Endodermal cell (in vitro differentiated cells): ENCODE results near the gene RIMBP2. TPM values are rescaled to one million over a fixed set of nuclear protein-coding genes. Genes with fewer than 3 reads are reported as not detected.
A peak's percentile ranks its signal among the peaks of the same experiment; 100 is the strongest.

Source experiments
- DNase-seq: peaks from one replicate; pipeline ENCODE4 v3.0.0-alpha.2; 2017
- H3K27ac ChIP-seq: 2 replicates; pipeline ENCODE4 v1.5.1; 2013; ENCODE audit warnings: mild to moderate bottlenecking, low read depth, low read length, moderate library complexity
- H3K27me3 ChIP-seq: 2 replicates; pipeline ENCODE4 v1.6.1; 2013; ENCODE audit warnings: mild to moderate bottlenecking, low read length, moderate library complexity; ENCODE audit not compliant: insufficient read depth, control insufficient read depth, poor library complexity, severe bottlenecking
- H3K36me3 ChIP-seq: 2 replicates; pipeline ENCODE4 v1.7.0; 2013; ENCODE audit warnings: mild to moderate bottlenecking, low read length, moderate library complexity; ENCODE audit not compliant: control insufficient read depth, insufficient read depth
- H3K4me1 ChIP-seq: one replicate; pipeline ENCODE4 v1.7.0; 2013; ENCODE audit warnings: low read length; ENCODE audit not compliant: control insufficient read depth, insufficient read depth
- H3K4me3 ChIP-seq: 2 replicates; pipeline ENCODE4 v1.5.1; 2013; ENCODE audit warnings: mild to moderate bottlenecking, low read length, moderate library complexity
- H3K9ac ChIP-seq: 2 replicates; pipeline ENCODE4 v1.6.1; 2013; ENCODE audit warnings: mild to moderate bottlenecking, low read length, moderate library complexity; ENCODE audit not compliant: poor library complexity, severe bottlenecking; ENCODE audit errors: extremely low read depth
- H3K9me3 ChIP-seq: 2 replicates; pipeline ENCODE4 v1.6.1; 2013; ENCODE audit warnings: mild to moderate bottlenecking, low read length, moderate library complexity; ENCODE audit not compliant: control insufficient read depth
- H3K27ac Mint-ChIP-seq: 2 replicates; pipeline ENCODE4 v1.8.0; 2020; ENCODE audit warnings: mixed read lengths
- H3K27me3 Mint-ChIP-seq: 2 replicates; pipeline ENCODE4 v1.8.0; 2021; ENCODE audit warnings: mild to moderate bottlenecking, mixed read lengths; ENCODE audit not compliant: insufficient read depth
- H3K36me3 Mint-ChIP-seq: 2 replicates; pipeline ENCODE4 v1.8.0; 2020; ENCODE audit warnings: low read depth, mixed read lengths
- H3K4me1 Mint-ChIP-seq: 2 replicates; pipeline ENCODE4 v1.8.0; 2020; ENCODE audit warnings: mixed read lengths
- H3K4me3 Mint-ChIP-seq: 2 replicates; pipeline ENCODE4 v1.8.0; 2020; ENCODE audit warnings: mild to moderate bottlenecking, moderate library complexity, mixed read lengths
- H3K9me3 Mint-ChIP-seq: 2 replicates; pipeline ENCODE4 v1.8.0; 2020; ENCODE audit warnings: mild to moderate bottlenecking, mixed read lengths
- CTCF ChIP-seq: fragments of 200-600 bp; sonication (generic); conservative IDR thresholded peaks from 2 replicates; pipeline ENCODE4 v1.5.0; 2021; ENCODE audit warnings: antibody characterized with exemption, mild to moderate bottlenecking
- WGBS, 2 experiments: methylation state at CpG; one replicate each; pipeline versions ENCODE4 v1.1.5 to v1.1.7; 2013; ENCODE audit warnings: missing lambda C conversion rate in 2 of 2, mixed read lengths in 1 of 2; ENCODE audit not compliant: insufficient coverage in 1 of 2, insufficient read length in 1 of 2; 5-methylcytosine and 5-hydroxymethylcytosine counted together
- total RNA-seq, 2 donors: library from RNA; stranded (reverse); fragmentation: NEBNext Ultra II Directional in 1 of 2; extraction: Animal tissue kit (Norgen Biotek cat#: 25700) in 1 of 2; gene quantifications; 2 replicates in 1 of 2; 3 replicates in 1 of 2; pipeline ENCODE4 v1.2.1, GENCODE V29; 2021

Gene RIMBP2
- total RNA-seq, 2 donors from 2014 or later, result 0.13 to 3.4 TPM

- peak overlapping the region; percentile 73 for H3K4me3 Mint-ChIP-seq
- peaks cover 5% of the 10 kb centered on the region for H3K9me3 ChIP-seq
- peaks cover 2% of the 10 kb centered on the region for H3K4me1 ChIP-seq
- H3K27ac Mint-ChIP-seq, result no peak overlapping the region
- WGBS, 2 experiments, result 13 to 21% methylated on average over 6 to 20 of the region's 20 CpGs
- H3K27ac ChIP-seq, result no peak overlapping the region
- DNase-seq, result peak; percentile 71
- H3K27me3 ChIP-seq, result peaks cover 59% of the 10 kb centered on the region
- peaks cover 2% of the 10 kb centered on the region for H3K4me1 Mint-ChIP-seq
- H3K9ac ChIP-seq, result no peak overlapping the region
- no peaks in the 10 kb centered on the region for H3K9me3 Mint-ChIP-seq
- no peaks in the 10 kb centered on the region for H3K36me3 Mint-ChIP-seq
- H3K4me3 ChIP-seq, result peak overlapping the region; percentile 89
- no peaks in the 10 kb centered on the region for H3K36me3 ChIP-seq
- peaks cover 66% of the 10 kb centered on the region for H3K27me3 Mint-ChIP-seq
- no peak for TF ChIP-seq CTCF
These were observed 2.0 kb downstream of the RIMBP2 start for GRCh38 chr12:130714091-130714590.

GRCh38 chr12:130713581-130713991 is 2.5 kb downstream of the RIMBP2 start:
- Histone ChIP-seq H3K27ac (no peak overlapping the region), H3K4me3 (no peak overlapping the region), H3K4me1 (peaks cover 2% of the 10 kb centered on the region), H3K9ac (no peak overlapping the region), H3K27me3 (peaks cover 59% of the 10 kb centered on the region), H3K9me3 (peaks cover 5% of the 10 kb centered on the region), H3K36me3 (no peaks in the 10 kb centered on the region)
- Mint-ChIP-seq H3K36me3 (no peaks in the 10 kb centered on the region), H3K27me3 (peaks cover 67% of the 10 kb centered on the region), H3K4me3 (no peak overlapping the region), H3K9me3 (no peaks in the 10 kb centered on the region), H3K4me1 (peaks cover 2% of the 10 kb centered on the region), H3K27ac (no peak overlapping the region)
- peak; percentile 52 for DNase-seq
- WGBS, 2 experiments, result 48 to 61% methylated on average over 14 to 18 of the region's 18 CpGs
- no peak for TF ChIP-seq CTCF

GRCh38 chr12:130712346-130713065 is 3.6 kb downstream of the RIMBP2 start:
- H3K9me3 Mint-ChIP-seq, result no peaks in the 10 kb centered on the region
- Histone ChIP-seq H3K9me3 (peaks cover under 1% of the 10 kb centered on the region), H3K4me3 (no peak overlapping the region), H3K27ac (no peak overlapping the region), H3K9ac (no peak overlapping the region), H3K36me3 (no peaks in the 10 kb centered on the region), H3K4me1 (peaks cover 2% of the 10 kb centered on the region), H3K27me3 (peaks cover 54% of the 10 kb centered on the region)
- peak; percentile 29 for DNase-seq
- H3K27ac Mint-ChIP-seq, result no peak overlapping the region
- H3K4me3 Mint-ChIP-seq, result no peak overlapping the region
- H3K4me1 Mint-ChIP-seq, result peaks cover 2% of the 10 kb centered on the region
- no peak for TF ChIP-seq CTCF
- no peaks in the 10 kb centered on the region for H3K36me3 Mint-ChIP-seq
- WGBS, 2 experiments, result 90% methylated on average over 20 of the region's 20 CpGs
- H3K27me3 Mint-ChIP-seq, result peaks cover 58% of the 10 kb centered on the region
